ENCODE data around the gene GMFB.

DNA sequence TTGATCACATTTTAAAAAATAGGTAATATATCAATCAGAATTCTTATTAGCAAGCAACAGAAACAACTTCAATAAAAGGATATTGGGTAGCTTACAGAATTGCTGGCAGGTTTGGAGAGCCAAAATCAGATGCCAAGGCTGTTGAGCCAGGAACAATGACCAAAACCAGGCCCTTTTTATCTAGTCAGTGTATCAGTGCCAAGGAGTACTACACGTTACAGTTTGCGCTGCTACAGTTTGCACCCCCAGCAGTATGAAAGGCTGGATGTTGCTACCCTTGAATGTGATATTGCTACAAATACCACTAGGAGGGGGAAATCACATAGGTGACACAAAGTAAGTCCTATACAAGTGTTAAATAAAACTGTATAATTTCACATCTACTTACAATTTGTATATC is 40.2 kb upstream of the GMFB start:
- TF ChIP-seq NFRKB (IDR thresholded peaks at IDR 0.05) (no peak), CTBP1 (IDR thresholded peaks at IDR 0.05; ENCODE audit: borderline replicate concordance) (no peak), BHLHE40 (IDR thresholded peaks at IDR 0.05; ENCODE audit: borderline replicate concordance) (no peak), FOXM1 (IDR thresholded peaks at IDR 0.05; ENCODE audit: borderline replicate concordance) (no peak), FOXK2 (IDR thresholded peaks at IDR 0.05) (no peak), ZNF384 (IDR thresholded peaks at IDR 0.05) (no peak)
- TF ChIP-seq, protein P1, sequence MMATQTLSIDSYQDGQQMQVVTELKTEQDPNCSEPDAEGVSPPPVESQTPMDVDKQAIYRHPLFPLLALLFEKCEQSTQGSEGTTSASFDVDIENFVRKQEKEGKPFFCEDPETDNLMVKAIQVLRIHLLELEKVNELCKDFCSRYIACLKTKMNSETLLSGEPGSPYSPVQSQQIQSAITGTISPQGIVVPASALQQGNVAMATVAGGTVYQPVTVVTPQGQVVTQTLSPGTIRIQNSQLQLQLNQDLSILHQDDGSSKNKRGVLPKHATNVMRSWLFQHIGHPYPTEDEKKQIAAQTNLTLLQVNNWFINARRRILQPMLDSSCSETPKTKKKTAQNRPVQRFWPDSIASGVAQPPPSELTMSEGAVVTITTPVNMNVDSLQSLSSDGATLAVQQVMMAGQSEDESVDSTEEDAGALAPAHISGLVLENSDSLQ (IDR thresholded peaks at IDR 0.05), result no peak

All from HEK293T (cell line).